Sigmoid colon (tissue), 4 donors: Measurements from ENCODE around the gene GDPD2.

ENCODE experiments used
- EP300 ChIP-seq, 4 donors: sonication (generic); formaldehyde crosslinking; IDR thresholded peaks; one replicate each; pipeline ENCODE4 v1.6.1; 2017; ENCODE audit warnings: antibody characterized with exemption in 4 of 4
- POLR2A ChIP-seq, 2 donors: fragments of 450-650 bp; IDR thresholded peaks; one replicate each; pipeline ENCODE4 v1.6.1; 2016; ENCODE audit warnings: antibody characterized with exemption in 2 of 2, mild to moderate bottlenecking in 2 of 2, moderate library complexity in 2 of 2
- POLR2AphosphoS5 ChIP-seq, 4 donors: sonication (generic); formaldehyde crosslinking; IDR thresholded peaks; one replicate each; pipeline ENCODE4 v1.6.1; 2017; ENCODE audit warnings: antibody characterized with exemption in 4 of 4
- TF ChIP-seq, protein P1 (sequence below), 4 experiments: fragments of 450-650 bp in 3 of 4; fragments of 200-600 bp in 1 of 4; IDR thresholded peaks; one replicate each; pipeline ENCODE4 v1.5.1; 2016 to 2019; ENCODE audit warnings: antibody characterized with exemption in 4 of 4, mild to moderate bottlenecking in 3 of 4, moderate library complexity in 2 of 4

DNA sequence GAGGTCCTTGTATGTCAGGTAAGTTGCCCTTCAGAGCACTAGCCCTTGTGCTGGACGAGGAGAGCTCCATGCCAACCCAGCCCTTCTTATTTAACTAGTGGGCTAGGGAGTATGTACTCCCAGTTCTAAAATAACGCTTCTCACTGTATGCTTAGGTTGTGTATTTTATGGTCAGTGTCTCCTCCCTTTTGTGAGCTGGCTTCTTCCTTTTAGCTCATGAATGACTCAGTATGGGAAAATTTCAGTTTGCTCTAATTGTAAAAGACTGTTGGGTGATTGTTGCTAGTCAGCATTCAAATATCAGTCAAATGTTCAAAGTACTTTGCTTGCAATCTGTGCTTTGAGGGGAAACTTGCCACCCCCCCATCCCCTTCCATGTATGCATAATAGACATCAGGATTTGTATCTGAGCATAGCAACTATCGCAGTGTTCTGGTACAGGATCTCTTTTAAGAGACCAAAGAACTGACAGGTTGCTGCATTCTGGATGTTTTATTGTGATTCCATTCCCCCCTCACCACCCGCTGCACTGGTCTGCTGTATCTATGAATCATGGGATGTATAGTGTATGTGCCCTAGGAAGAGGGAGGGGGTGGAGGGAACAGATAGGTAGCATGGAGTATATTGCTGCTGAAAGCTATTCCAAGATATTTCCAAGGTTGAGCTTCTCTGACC lies 56.3 kb downstream of the GDPD2 start:
- TF ChIP-seq, protein P1, sequence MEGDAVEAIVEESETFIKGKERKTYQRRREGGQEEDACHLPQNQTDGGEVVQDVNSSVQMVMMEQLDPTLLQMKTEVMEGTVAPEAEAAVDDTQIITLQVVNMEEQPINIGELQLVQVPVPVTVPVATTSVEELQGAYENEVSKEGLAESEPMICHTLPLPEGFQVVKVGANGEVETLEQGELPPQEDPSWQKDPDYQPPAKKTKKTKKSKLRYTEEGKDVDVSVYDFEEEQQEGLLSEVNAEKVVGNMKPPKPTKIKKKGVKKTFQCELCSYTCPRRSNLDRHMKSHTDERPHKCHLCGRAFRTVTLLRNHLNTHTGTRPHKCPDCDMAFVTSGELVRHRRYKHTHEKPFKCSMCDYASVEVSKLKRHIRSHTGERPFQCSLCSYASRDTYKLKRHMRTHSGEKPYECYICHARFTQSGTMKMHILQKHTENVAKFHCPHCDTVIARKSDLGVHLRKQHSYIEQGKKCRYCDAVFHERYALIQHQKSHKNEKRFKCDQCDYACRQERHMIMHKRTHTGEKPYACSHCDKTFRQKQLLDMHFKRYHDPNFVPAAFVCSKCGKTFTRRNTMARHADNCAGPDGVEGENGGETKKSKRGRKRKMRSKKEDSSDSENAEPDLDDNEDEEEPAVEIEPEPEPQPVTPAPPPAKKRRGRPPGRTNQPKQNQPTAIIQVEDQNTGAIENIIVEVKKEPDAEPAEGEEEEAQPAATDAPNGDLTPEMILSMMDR (IDR thresholded peaks at IDR 0.05): no peak
- TF ChIP-seq POLR2AphosphoS5 (IDR thresholded peaks at IDR 0.05) (peak in 1 of 4 donors; percentile 13), EP300 (IDR thresholded peaks at IDR 0.05) (no peak), POLR2A (IDR thresholded peaks at IDR 0.05) (peak in 1 of 2 donors; percentile 14)
